M059J (cell line): ENCODE results near the gene N4BP3. TPM values are rescaled to one million over a fixed set of nuclear protein-coding genes. Genes with fewer than 3 reads are reported as not detected.
"Not testable (repeated sequence)": the region's sequence is repeated elsewhere in the genome, so short reads cannot be mapped to it uniquely, and the experiment has no call there.

Experiments
- DNase-seq: peaks from one replicate; pipeline ENCODE4 v3.0.0-alpha.2; 2012; ENCODE audit warnings: low read depth
- total RNA-seq: library from RNA; depleted of rRNA; stranded (reverse); fragments of >200 nt; shearing (Covaris generic); gene quantifications from 2 replicates; pipeline ENCODE4 v1.2.3, GENCODE V29; 2014; rRNA removed

N4BP3 gene
- total RNA-seq: 0.05 TPM in 1 of 2 replicates, not detected in the other

- DNase-seq: peak; percentile 32
Observed at GRCh38 chr5:178113141-178113787, at the start of gene N4BP3. TSS of gene N4BP3 (plus strand) at chr5:178113532. CDS start at chr5:178119584, 6,052 bp downstream.

GRCh38 chr5:178067755-178068154, 45.6 kb upstream of the N4BP3 start:
- DNase-seq: no peak

- no peak for DNase-seq
Observed at GRCh38 chr5:178068293-178068692, 45.0 kb upstream of the N4BP3 start.

GRCh38 chr5:178069909-178070308, 43.4 kb upstream of the N4BP3 start:
- peak; percentile 16 for DNase-seq

GRCh38 chr5:178071108-178071507, 42.2 kb upstream of the N4BP3 start:
- no peak for DNase-seq

GRCh38 chr5:178072749-178073148, 40.6 kb upstream of the N4BP3 start:
- DNase-seq: no peak

- DNase-seq: no peak
Observed at GRCh38 chr5:178074266-178074952, 38.9 kb upstream of the N4BP3 start.

- not testable (repeated sequence) for DNase-seq
Observed at GRCh38 chr5:178076965-178077364, 36.4 kb upstream of the N4BP3 start.

- DNase-seq: no peak
Observed at GRCh38 chr5:178077751-178078150, 35.6 kb upstream of the N4BP3 start.

GRCh38 chr5:178078197-178079010, 34.9 kb upstream of the N4BP3 start:
- DNase-seq: peak; percentile 97

GRCh38 chr5:178080056-178080455, 33.3 kb upstream of the N4BP3 start:
- DNase-seq: no peak

- no peak for DNase-seq
Observed at GRCh38 chr5:178080618-178081410, 32.5 kb upstream of the N4BP3 start.

GRCh38 chr5:178081571-178082243, 31.6 kb upstream of the N4BP3 start:
- no peak for DNase-seq

- peak; percentile 30 for DNase-seq
Observed at GRCh38 chr5:178083922-178084321, 29.4 kb upstream of the N4BP3 start.

- peak; percentile 29 for DNase-seq
Observed at GRCh38 chr5:178085316-178085715, 28.0 kb upstream of the N4BP3 start.

- no peak for DNase-seq
Observed at GRCh38 chr5:178086266-178086665, 27.1 kb upstream of the N4BP3 start.

- not testable (repeated sequence) for DNase-seq
Observed at GRCh38 chr5:178087199-178087598, 26.1 kb upstream of the N4BP3 start.

GRCh38 chr5:178090856-178091255, 22.5 kb upstream of the N4BP3 start:
- no peak for DNase-seq

GRCh38 chr5:178093134-178093533, 20.2 kb upstream of the N4BP3 start:
- DNase-seq: no peak

- no peak for DNase-seq
Observed at GRCh38 chr5:178094345-178094744, 19.0 kb upstream of the N4BP3 start.

- no peak for DNase-seq
Observed at GRCh38 chr5:178098685-178099084, 14.6 kb upstream of the N4BP3 start.
